Hepatocyte (in vitro differentiated cells): Measurements from ENCODE around the gene FMN1.

Experiments used
- CTCF ChIP-seq: fragments of 200-600 bp; sonication (generic); IDR thresholded peaks from 2 replicates; pipeline ENCODE4 v1.5.1; 2016; ENCODE audit warnings: antibody characterized with exemption, mild to moderate bottlenecking; ENCODE audit not compliant: poor library complexity
- EZH2 ChIP-seq: fragments of 200-600 bp; sonication (generic); IDR thresholded peaks from 2 replicates; pipeline ENCODE4 v1.6.1; 2016; ENCODE audit warnings: antibody characterized with exemption, mild to moderate bottlenecking, borderline replicate concordance
- EZH2phosphoT487 ChIP-seq: fragments of 200-600 bp; sonication (generic); IDR thresholded peaks from one replicate; pipeline ENCODE4 v1.6.1; 2018; ENCODE audit warnings: antibody characterized with exemption, mild to moderate bottlenecking, low read depth, moderate library complexity; ENCODE audit not compliant: unreplicated experiment, severe bottlenecking

GRCh38 chr15:33013827-33014445 is 180.6 kb downstream of the FMN1 start:
- no peak for TF ChIP-seq CTCF
- TF ChIP-seq EZH2: no peak
- no peak for TF ChIP-seq EZH2phosphoT487
